ENCODE results near the gene DIS3L. TPM values are rescaled to one million over a fixed set of nuclear protein-coding genes. Genes with fewer than 3 reads are reported as not detected.
A peak's percentile ranks its signal among the peaks of the same experiment; 100 is the strongest.

The DIS3L gene
- total RNA-seq, 4 donors from 2014 or later: 12.5 to 34.0 (median 20.6) TPM

GRCh38 chr15:66278671-66279070 is 14.7 kb upstream of the DIS3L start:
- peaks cover 0 to 4% (median 0%) of the 10 kb centered on the region in 4 donors for H3K27me3 ChIP-seq
- no peaks in the 10 kb centered on the region for H3K36me3 ChIP-seq
- H3K27ac ChIP-seq: no peak overlapping the region
- no peak for DNase-seq
- no peak overlapping the region for H3K4me3 ChIP-seq
- 83 to 84% methylated on average over 6 of the region's 6 CpGs for WGBS, 2 donors
- TF ChIP-seq CTCF (IDR thresholded peaks at IDR 0.05): no peak
- TF ChIP-seq POLR2A (IDR thresholded peaks at IDR 0.05): no peak
- intact Hi-C loops (cut with DNase I): no loop called here
- H3K4me1 ChIP-seq: no peaks in the 10 kb centered on the region
- H3K9me3 ChIP-seq: no peaks in the 10 kb centered on the region

GRCh38 chr15:66284271-66284670 is 9.1 kb upstream of the DIS3L start:
- Histone ChIP-seq H3K4me1 (peaks cover 0 to 18% (median 5%) of the 10 kb centered on the region in 3 donors), H3K27ac (no peak overlapping the region), H3K27me3 (peaks cover 0 to 4% (median 0%) of the 10 kb centered on the region in 4 donors), H3K36me3 (no peaks in the 10 kb centered on the region), H3K9me3 (no peaks in the 10 kb centered on the region), H3K4me3 (no peak overlapping the region)
- no peak for DNase-seq
- 83 to 91% methylated on average over 3 of the region's 3 CpGs for WGBS, 2 donors
- no peak for TF ChIP-seq CTCF (IDR thresholded peaks at IDR 0.05)
- TF ChIP-seq POLR2A (IDR thresholded peaks at IDR 0.05): no peak
- intact Hi-C loops (cut with DNase I): no loop called here

- H3K4me3 ChIP-seq: no peak overlapping the region
- H3K27me3 ChIP-seq: peaks cover 0 to 3% (median 0%) of the 10 kb centered on the region in 4 donors
- H3K4me1 ChIP-seq: peaks cover 0 to 32% (median 6%) of the 10 kb centered on the region in 3 donors
- WGBS, 2 donors: 69 to 81% methylated on average over 6 of the region's 6 CpGs
- intact Hi-C loops (cut with DNase I): no loop called here
- H3K27ac ChIP-seq: no peak overlapping the region
- H3K36me3 ChIP-seq: no peaks in the 10 kb centered on the region
- H3K9me3 ChIP-seq: no peaks in the 10 kb centered on the region
- DNase-seq: no peak
- TF ChIP-seq CTCF (IDR thresholded peaks at IDR 0.05): no peak
- TF ChIP-seq POLR2A (IDR thresholded peaks at IDR 0.05): no peak
Measured at GRCh38 chr15:66285533-66286280, 7.7 kb upstream of the DIS3L start.

GRCh38 chr15:66287461-66288057 is 5.8 kb upstream of the DIS3L start:
- DNase-seq: no peak
- Histone ChIP-seq H3K36me3 (no peaks in the 10 kb centered on the region), H3K4me1 (peaks cover 2 to 50% (median 13%) of the 10 kb centered on the region in 3 donors), H3K27ac (no peak overlapping the region), H3K9me3 (no peaks in the 10 kb centered on the region), H3K27me3 (no peaks in the 10 kb centered on the region), H3K4me3 (no peak overlapping the region)
- intact Hi-C loops (cut with DNase I): no loop called here
- 9 to 10% methylated on average over 6 of the region's 6 CpGs for WGBS, 2 donors
- TF ChIP-seq CTCF (IDR thresholded peaks at IDR 0.05) (peak in 4 of 6 experiments; percentile 36 to 62 (median 45)), POLR2A (IDR thresholded peaks at IDR 0.05) (no peak)

GRCh38 chr15:66288093-66288492 is 5.3 kb upstream of the DIS3L start:
- TF ChIP-seq POLR2A (IDR thresholded peaks at IDR 0.05) (no peak), CTCF (IDR thresholded peaks at IDR 0.05) (no peak)
- no peak overlapping the region for H3K27ac ChIP-seq
- no peaks in the 10 kb centered on the region for H3K9me3 ChIP-seq
- H3K27me3 ChIP-seq: no peaks in the 10 kb centered on the region
- intact Hi-C loops (cut with DNase I): no loop called here
- no peak overlapping the region for H3K4me3 ChIP-seq
- DNase-seq: no peak
- no peaks in the 10 kb centered on the region for H3K36me3 ChIP-seq
- H3K4me1 ChIP-seq: peaks cover 7 to 55% (median 17%) of the 10 kb centered on the region in 3 donors

All from esophagus squamous epithelium (tissue), 5 donors.